Hematopoietic multipotent progenitor cell treated with erythropoietin and hydrocortisone succinate and interleukin-3 and kit ligand, for 8 days (in vitro differentiated cells): Measurements from ENCODE around the gene CLPSL2.
"Not testable (repeated sequence)": the region's sequence is repeated elsewhere in the genome, so short reads cannot be mapped to it uniquely, and the experiment has no call there.

Experiments used
- DNase-seq: peaks from one replicate; pipeline ENCODE4 v3.0.0-alpha.2; 2015

The CLPSL2 gene

GRCh38 chr6:35776364-35777215, at the start of gene CLPSL2:
TSS of gene CLPSL2 (plus strand) at chr6:35776598. CDS start at chr6:35776619, 21 bp downstream.
- DNase-seq, result no peak

- DNase-seq, result no peak
These were observed 49.0 kb upstream of the CLPSL2 start for GRCh38 chr6:35727231-35727934.

- DNase-seq, result peak; percentile 96
These were observed 48.3 kb upstream of the CLPSL2 start for GRCh38 chr6:35727935-35728682.

- DNase-seq, result peak; percentile 65
These were observed 47.4 kb upstream of the CLPSL2 start for GRCh38 chr6:35728683-35729678.

GRCh38 chr6:35729722-35730121, 46.7 kb upstream of the CLPSL2 start:
- DNase-seq, result peak; percentile 53

GRCh38 chr6:35730745-35731413, 45.5 kb upstream of the CLPSL2 start:
- DNase-seq, result no peak

GRCh38 chr6:35731414-35731735, 45.0 kb upstream of the CLPSL2 start:
- peak; percentile 94 for DNase-seq

- DNase-seq, result peak; percentile 93
These were observed 44.5 kb upstream of the CLPSL2 start for GRCh38 chr6:35731736-35732532.

- no peak for DNase-seq
These were observed 42.8 kb upstream of the CLPSL2 start for GRCh38 chr6:35733633-35734032.

GRCh38 chr6:35734319-35734718, 42.1 kb upstream of the CLPSL2 start:
- not testable (repeated sequence) for DNase-seq

GRCh38 chr6:35735452-35735851, 40.9 kb upstream of the CLPSL2 start:
- DNase-seq, result no peak

GRCh38 chr6:35736253-35736894, 40.0 kb upstream of the CLPSL2 start:
- peak; percentile 82 for DNase-seq

GRCh38 chr6:35736982-35737412, 39.4 kb upstream of the CLPSL2 start, which contains the start of gene ARMC12:
TSS of gene ARMC12 (plus strand) at chr6:35737032. CDS start at chr6:35737109, 77 bp downstream.
- DNase-seq, result no peak

- DNase-seq, result peak; percentile 86
These were observed 38.8 kb upstream of the CLPSL2 start for GRCh38 chr6:35737413-35738211.

- DNase-seq, result no peak
These were observed 36.5 kb upstream of the CLPSL2 start for GRCh38 chr6:35739645-35740524.

GRCh38 chr6:35742842-35743241, 33.6 kb upstream of the CLPSL2 start:
- no peak for DNase-seq

- DNase-seq, result no peak
These were observed 30.9 kb upstream of the CLPSL2 start for GRCh38 chr6:35745509-35745908.

GRCh38 chr6:35746516-35746915, 29.9 kb upstream of the CLPSL2 start:
- no peak for DNase-seq
